ENCODE measurements around the gene LEP.

Gene LEP

GRCh38 chr7:128259131-128260061, 18.3 kb downstream of the LEP start:
- H3K27ac ChIP-seq: no peak overlapping the region
- no peaks in the 10 kb centered on the region for H3K36me3 ChIP-seq
- H3K27me3 ChIP-seq: no peaks in the 10 kb centered on the region
- DNase-seq: no peak
- no peaks in the 10 kb centered on the region for H3K9me3 ChIP-seq
- no peak overlapping the region for H3K4me3 ChIP-seq
- intact Hi-C loops (cut with DNase I; ENCODE audit: low total_unique reads): no loop called here
- TF ChIP-seq CTCF (IDR thresholded peaks at IDR 0.05): no peak
- H3K4me1 ChIP-seq: no peaks in the 10 kb centered on the region

GRCh38 chr7:128260069-128260795, 19.2 kb downstream of the LEP start:
- Histone ChIP-seq H3K36me3 (no peaks in the 10 kb centered on the region), H3K4me3 (no peak overlapping the region), H3K4me1 (no peaks in the 10 kb centered on the region), H3K27ac (no peak overlapping the region), H3K27me3 (no peaks in the 10 kb centered on the region), H3K9me3 (no peaks in the 10 kb centered on the region)
- no peak for TF ChIP-seq CTCF (IDR thresholded peaks at IDR 0.05)
- DNase-seq: no peak
- intact Hi-C loops (cut with DNase I; ENCODE audit: low total_unique reads): no loop called here

- intact Hi-C loops (cut with DNase I; ENCODE audit: low total_unique reads): no loop called here
- no peaks in the 10 kb centered on the region for H3K36me3 ChIP-seq
- H3K27me3 ChIP-seq: no peaks in the 10 kb centered on the region
- H3K4me3 ChIP-seq: no peak overlapping the region
- no peaks in the 10 kb centered on the region for H3K9me3 ChIP-seq
- H3K4me1 ChIP-seq: peaks cover 0 to 11% (median 9%) of the 10 kb centered on the region in 4 donors
- H3K27ac ChIP-seq: no peak overlapping the region
- no peak for DNase-seq
- TF ChIP-seq CTCF (IDR thresholded peaks at IDR 0.05): no peak
These were observed 21.4 kb downstream of the LEP start for GRCh38 chr7:128262273-128263028.

- Histone ChIP-seq H3K36me3 (no peaks in the 10 kb centered on the region), H3K4me1 (peaks cover 0 to 16% (median 12%) of the 10 kb centered on the region in 4 donors), H3K9me3 (no peaks in the 10 kb centered on the region), H3K27me3 (no peaks in the 10 kb centered on the region), H3K4me3 (no peak overlapping the region), H3K27ac (no peak overlapping the region)
- intact Hi-C loops (cut with DNase I; ENCODE audit: low total_unique reads): no loop called here
- no peak for TF ChIP-seq CTCF (IDR thresholded peaks at IDR 0.05)
- DNase-seq: no peak
These were observed 22.3 kb downstream of the LEP start for GRCh38 chr7:128263420-128263819.

GRCh38 chr7:128264477-128264876, 23.4 kb downstream of the LEP start:
- H3K27ac ChIP-seq: no peak overlapping the region
- no peak for TF ChIP-seq CTCF (IDR thresholded peaks at IDR 0.05)
- H3K9me3 ChIP-seq: no peaks in the 10 kb centered on the region
- H3K36me3 ChIP-seq: no peaks in the 10 kb centered on the region
- H3K27me3 ChIP-seq: no peaks in the 10 kb centered on the region
- H3K4me3 ChIP-seq: no peak overlapping the region
- intact Hi-C loops (cut with DNase I; ENCODE audit: low total_unique reads): no loop called here
- no peak for DNase-seq
- peaks cover 0 to 16% (median 12%) of the 10 kb centered on the region in 4 donors for H3K4me1 ChIP-seq

Measured in tibial artery (tissue), 4 donors.